ENCODE results near the gene CGN.
"Not testable (repeated sequence)": the region's sequence is repeated elsewhere in the genome, so short reads cannot be mapped to it uniquely, and the experiment has no call there.

The CGN gene

GRCh38 chr1:151519667-151520066 is 8.5 kb downstream of the CGN start:
- no peak overlapping the region for H2AFZ ChIP-seq (ENCODE audit: low read depth, low read length)
- DNase-seq, result no peak
- H3K9me3 ChIP-seq (ENCODE audit: control insufficient read depth, low read length), result no peaks in the 10 kb centered on the region
- no peak overlapping the region for H3K9ac ChIP-seq (ENCODE audit: low read length)
- no peak overlapping the region for H3K4me3 ChIP-seq (ENCODE audit: insufficient read depth in 1 of 2, low read depth in 1 of 2, low read length in 2 of 2)
- H3K4me2 ChIP-seq (ENCODE audit: low read length, poor library complexity, severe bottlenecking), result no peak overlapping the region
- H2BK15ac ChIP-seq (ENCODE audit: low read depth, poor library complexity, severe bottlenecking), result no peak overlapping the region
- H3K27ac ChIP-seq (ENCODE audit: low read length, poor library complexity, severe bottlenecking), result no peak overlapping the region
- H3K79me1 ChIP-seq (replicated peaks; ENCODE audit: low read length, poor library complexity, severe bottlenecking), result no peaks in the 10 kb centered on the region
- H3K23ac ChIP-seq (ENCODE audit: low read length in 2 of 2), result no peak overlapping the region
- peaks cover 0 to 37% of the 10 kb centered on the region in 2 experiments for H3K27me3 ChIP-seq (ENCODE audit: control insufficient read depth in 1 of 2, insufficient read depth in 1 of 2, low read length in 2 of 2)
- no peak overlapping the region for H2BK120ac ChIP-seq (ENCODE audit: low read depth, low read length)
- peaks cover 5% of the 10 kb centered on the region for H3K4me1 ChIP-seq (ENCODE audit: control insufficient read depth, insufficient read depth, low read depth, low read length)
- H2BK5ac ChIP-seq (ENCODE audit: low read depth, low read length, poor library complexity, severe bottlenecking), result no peak overlapping the region
- no peaks in the 10 kb centered on the region for H3K36me3 ChIP-seq (ENCODE audit: control insufficient read depth in 1 of 2, insufficient read depth in 2 of 2, low read depth in 1 of 2, low read length in 2 of 2)
- H2AK5ac ChIP-seq (ENCODE audit: low read length, severe bottlenecking), result no peak overlapping the region
- no peak overlapping the region for H3K18ac ChIP-seq (ENCODE audit: low read depth in 1 of 2, low read length in 2 of 2)
- H4K91ac ChIP-seq (ENCODE audit: low read length), result no peak overlapping the region
- no CpG with 5 or more reads among the region's 2 CpGs for WGBS
- no peak overlapping the region for H3K4ac ChIP-seq (ENCODE audit: low read depth in 1 of 2, low read length in 2 of 2)
- H3K14ac ChIP-seq (ENCODE audit: low read length in 2 of 2), result no peak overlapping the region
- H2BK12ac ChIP-seq (ENCODE audit: low read length in 2 of 2), result no peak overlapping the region
- no peak overlapping the region for H4K8ac ChIP-seq (ENCODE audit: low read length)

- H4K91ac ChIP-seq (ENCODE audit: low read length), result no peak overlapping the region
- no peak overlapping the region for H3K18ac ChIP-seq (ENCODE audit: low read depth in 1 of 2, low read length in 2 of 2)
- no peak overlapping the region for H2BK5ac ChIP-seq (ENCODE audit: low read depth, low read length, poor library complexity, severe bottlenecking)
- no peak overlapping the region for H3K23ac ChIP-seq (ENCODE audit: low read length in 2 of 2)
- H2AFZ ChIP-seq (ENCODE audit: low read depth, low read length), result no peak overlapping the region
- H3K14ac ChIP-seq (ENCODE audit: low read length in 2 of 2), result no peak overlapping the region
- H2BK120ac ChIP-seq (ENCODE audit: low read depth, low read length), result no peak overlapping the region
- peaks cover 0 to 30% of the 10 kb centered on the region in 2 experiments for H3K27me3 ChIP-seq (ENCODE audit: control insufficient read depth in 1 of 2, insufficient read depth in 1 of 2, low read length in 2 of 2)
- WGBS, result 94% methylated on average over 4 of the region's 4 CpGs
- no peak overlapping the region for H2AK5ac ChIP-seq (ENCODE audit: low read length, severe bottlenecking)
- H3K4me2 ChIP-seq (ENCODE audit: low read length, poor library complexity, severe bottlenecking), result no peak overlapping the region
- no peaks in the 10 kb centered on the region for H3K79me1 ChIP-seq (replicated peaks; ENCODE audit: low read length, poor library complexity, severe bottlenecking)
- H3K4me1 ChIP-seq (ENCODE audit: control insufficient read depth, insufficient read depth, low read depth, low read length), result peaks cover 5% of the 10 kb centered on the region
- H3K4ac ChIP-seq (ENCODE audit: low read depth in 1 of 2, low read length in 2 of 2), result no peak overlapping the region
- DNase-seq, result no peak
- H3K36me3 ChIP-seq (ENCODE audit: control insufficient read depth in 1 of 2, insufficient read depth in 2 of 2, low read depth in 1 of 2, low read length in 2 of 2), result no peaks in the 10 kb centered on the region
- no peak overlapping the region for H2BK15ac ChIP-seq (ENCODE audit: low read depth, poor library complexity, severe bottlenecking)
- H2BK12ac ChIP-seq (ENCODE audit: low read length in 2 of 2), result no peak overlapping the region
- H3K4me3 ChIP-seq (ENCODE audit: insufficient read depth in 1 of 2, low read depth in 1 of 2, low read length in 2 of 2), result no peak overlapping the region
- no peak overlapping the region for H3K9ac ChIP-seq (ENCODE audit: low read length)
- H3K9me3 ChIP-seq (ENCODE audit: control insufficient read depth, low read length), result no peaks in the 10 kb centered on the region
- no peak overlapping the region for H4K8ac ChIP-seq (ENCODE audit: low read length)
- no peak overlapping the region for H3K27ac ChIP-seq (ENCODE audit: low read length, poor library complexity, severe bottlenecking)
These were observed 9.2 kb downstream of the CGN start for GRCh38 chr1:151520359-151520758.

GRCh38 chr1:151522427-151522826 is 11.2 kb downstream of the CGN start:
- not testable (repeated sequence) for H2AK5ac ChIP-seq (ENCODE audit: low read length, severe bottlenecking); H3K4me2 ChIP-seq (ENCODE audit: low read length, poor library complexity, severe bottlenecking); H3K14ac ChIP-seq (ENCODE audit: low read length in 2 of 2); H3K4me1 ChIP-seq (ENCODE audit: control insufficient read depth, insufficient read depth, low read depth, low read length); H3K18ac ChIP-seq (ENCODE audit: low read depth in 1 of 2, low read length in 2 of 2); H3K79me1 ChIP-seq (replicated peaks; ENCODE audit: low read length, poor library complexity, severe bottlenecking); H2BK15ac ChIP-seq (ENCODE audit: low read depth, poor library complexity, severe bottlenecking); H3K4me3 ChIP-seq (ENCODE audit: insufficient read depth in 1 of 2, low read depth in 1 of 2, low read length in 2 of 2); H3K9me3 ChIP-seq (ENCODE audit: control insufficient read depth, low read length); H2AFZ ChIP-seq (ENCODE audit: low read depth, low read length); H4K91ac ChIP-seq (ENCODE audit: low read length); H3K9ac ChIP-seq (ENCODE audit: low read length); H3K36me3 ChIP-seq (ENCODE audit: control insufficient read depth in 1 of 2, insufficient read depth in 2 of 2, low read depth in 1 of 2, low read length in 2 of 2); H2BK12ac ChIP-seq (ENCODE audit: low read length in 2 of 2); DNase-seq; H2BK120ac ChIP-seq (ENCODE audit: low read depth, low read length); H3K23ac ChIP-seq (ENCODE audit: low read length in 2 of 2); H2BK5ac ChIP-seq (ENCODE audit: low read depth, low read length, poor library complexity, severe bottlenecking); H3K27ac ChIP-seq (ENCODE audit: low read length, poor library complexity, severe bottlenecking); H4K8ac ChIP-seq (ENCODE audit: low read length); H3K4ac ChIP-seq (ENCODE audit: low read depth in 1 of 2, low read length in 2 of 2)
- 89% methylated on average over 4 of the region's 7 CpGs for WGBS
- peaks cover 0 to 21% of the 10 kb centered on the region in 2 experiments for H3K27me3 ChIP-seq (ENCODE audit: control insufficient read depth in 1 of 2, insufficient read depth in 1 of 2, low read length in 2 of 2)

- no peak for DNase-seq
- H3K4ac ChIP-seq (ENCODE audit: low read depth in 1 of 2, low read length in 2 of 2), result no peak overlapping the region
- H2BK120ac ChIP-seq (ENCODE audit: low read depth, low read length), result no peak overlapping the region
- H3K27ac ChIP-seq (ENCODE audit: low read length, poor library complexity, severe bottlenecking), result no peak overlapping the region
- no peak overlapping the region for H2BK12ac ChIP-seq (ENCODE audit: low read length in 2 of 2)
- no peak overlapping the region for H4K8ac ChIP-seq (ENCODE audit: low read length)
- no peak overlapping the region for H2AK5ac ChIP-seq (ENCODE audit: low read length, severe bottlenecking)
- H3K14ac ChIP-seq (ENCODE audit: low read length in 2 of 2), result no peak overlapping the region
- no peak overlapping the region for H3K4me2 ChIP-seq (ENCODE audit: low read length, poor library complexity, severe bottlenecking)
- H2AFZ ChIP-seq (ENCODE audit: low read depth, low read length), result no peak overlapping the region
- no peaks in the 10 kb centered on the region for H3K79me1 ChIP-seq (replicated peaks; ENCODE audit: low read length, poor library complexity, severe bottlenecking)
- no peak overlapping the region for H2BK5ac ChIP-seq (ENCODE audit: low read depth, low read length, poor library complexity, severe bottlenecking)
- no peak overlapping the region for H3K9ac ChIP-seq (ENCODE audit: low read length)
- no peak overlapping the region for H2BK15ac ChIP-seq (ENCODE audit: low read depth, poor library complexity, severe bottlenecking)
- 82% methylated on average over 5 of the region's 5 CpGs for WGBS
- no peak overlapping the region for H3K23ac ChIP-seq (ENCODE audit: low read length in 2 of 2)
- no peak overlapping the region for H4K91ac ChIP-seq (ENCODE audit: low read length)
- no peak overlapping the region for H3K18ac ChIP-seq (ENCODE audit: low read depth in 1 of 2, low read length in 2 of 2)
- no peak overlapping the region for H3K4me3 ChIP-seq (ENCODE audit: insufficient read depth in 1 of 2, low read depth in 1 of 2, low read length in 2 of 2)
- H3K27me3 ChIP-seq (ENCODE audit: control insufficient read depth in 1 of 2, insufficient read depth in 1 of 2, low read length in 2 of 2), result peaks cover 0 to 21% of the 10 kb centered on the region in 2 experiments
- H3K36me3 ChIP-seq (ENCODE audit: control insufficient read depth in 1 of 2, insufficient read depth in 2 of 2, low read depth in 1 of 2, low read length in 2 of 2), result no peaks in the 10 kb centered on the region
- H3K9me3 ChIP-seq (ENCODE audit: control insufficient read depth, low read length), result no peaks in the 10 kb centered on the region
- peaks cover 4% of the 10 kb centered on the region for H3K4me1 ChIP-seq (ENCODE audit: control insufficient read depth, insufficient read depth, low read depth, low read length)
These were observed 12.1 kb downstream of the CGN start for GRCh38 chr1:151523326-151523725.

All from mesenchymal stem cell (in vitro differentiated cells and primary cell).